SH-SY5Y (cell line): Measurements from ENCODE around the gene PSPH.

Source experiments
- GATA2 ChIP-seq: IDR thresholded peaks from 2 replicates; pipeline ENCODE4 v1.6.1; 2011; ENCODE audit warnings: mild to moderate bottlenecking, low read depth, low read length
- GATA3 ChIP-seq: IDR thresholded peaks from 2 replicates; pipeline ENCODE4 v1.6.1; 2011; ENCODE audit warnings: low read depth, mild to moderate bottlenecking, low read length, moderate library complexity

GRCh38 chr7:56023500-56023899, 27.7 kb downstream of the PSPH start:
- no peak for TF ChIP-seq GATA3
- TF ChIP-seq GATA2: no peak
